GM21737 (cell line): ENCODE results near the gene PTPRN2.
"Not testable (repeated sequence)": the region's sequence is repeated elsewhere in the genome, so short reads cannot be mapped to it uniquely, and the experiment has no call there.

Experiments
- ATAC-seq: cut with Tn5 transposase; IDR thresholded peaks from one replicate; pipeline ENCODE4 v1.9.1; 2021; ENCODE audit warnings: mild to moderate bottlenecking, moderate library complexity; ENCODE audit not compliant: unreplicated experiment

PTPRN2 gene

DNA sequence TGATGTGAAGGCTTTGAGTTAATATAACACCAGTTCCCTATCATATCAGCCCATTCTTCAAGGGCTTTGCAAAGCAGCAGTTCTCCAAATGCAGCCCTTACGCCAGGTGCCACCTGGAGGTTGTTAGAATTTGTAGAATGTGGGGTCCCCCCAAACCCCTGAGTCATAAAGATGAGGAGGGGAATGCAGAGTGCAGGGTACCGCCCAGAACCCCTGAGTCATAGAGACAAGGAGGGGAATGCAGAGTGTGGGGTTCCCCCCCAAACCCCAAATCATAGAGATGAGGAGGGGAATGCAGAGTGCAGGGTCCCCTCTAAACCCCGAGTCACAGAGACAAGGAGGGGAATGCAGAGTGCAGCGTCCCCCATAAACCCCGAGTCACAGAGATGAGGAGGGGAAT lies 605.8 kb downstream of the PTPRN2 start:
- ATAC-seq = no peak

- no peak for ATAC-seq
Measured at GRCh38 chr7:157980774-157981173, 606.8 kb downstream of the PTPRN2 start.

DNA sequence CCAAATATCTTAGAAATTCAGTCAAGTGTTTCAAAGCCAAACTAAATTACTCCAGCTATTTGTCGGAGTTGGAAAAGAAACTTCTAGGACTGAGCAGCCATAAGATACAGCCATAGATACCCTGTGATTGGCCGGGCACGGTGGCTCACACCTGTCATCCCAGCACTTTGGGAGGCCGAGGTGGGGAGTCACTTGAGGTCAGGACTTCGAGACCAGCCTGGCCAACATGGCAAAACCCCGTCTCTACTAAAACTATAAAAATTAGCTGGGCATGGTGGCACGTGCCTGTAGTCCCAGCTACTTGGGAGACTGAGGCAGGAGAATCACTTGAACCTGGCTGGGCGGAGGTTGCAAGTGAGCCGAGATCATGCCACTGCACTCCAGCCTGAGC lies 607.3 kb downstream of the PTPRN2 start:
- ATAC-seq = not testable (repeated sequence)

DNA sequence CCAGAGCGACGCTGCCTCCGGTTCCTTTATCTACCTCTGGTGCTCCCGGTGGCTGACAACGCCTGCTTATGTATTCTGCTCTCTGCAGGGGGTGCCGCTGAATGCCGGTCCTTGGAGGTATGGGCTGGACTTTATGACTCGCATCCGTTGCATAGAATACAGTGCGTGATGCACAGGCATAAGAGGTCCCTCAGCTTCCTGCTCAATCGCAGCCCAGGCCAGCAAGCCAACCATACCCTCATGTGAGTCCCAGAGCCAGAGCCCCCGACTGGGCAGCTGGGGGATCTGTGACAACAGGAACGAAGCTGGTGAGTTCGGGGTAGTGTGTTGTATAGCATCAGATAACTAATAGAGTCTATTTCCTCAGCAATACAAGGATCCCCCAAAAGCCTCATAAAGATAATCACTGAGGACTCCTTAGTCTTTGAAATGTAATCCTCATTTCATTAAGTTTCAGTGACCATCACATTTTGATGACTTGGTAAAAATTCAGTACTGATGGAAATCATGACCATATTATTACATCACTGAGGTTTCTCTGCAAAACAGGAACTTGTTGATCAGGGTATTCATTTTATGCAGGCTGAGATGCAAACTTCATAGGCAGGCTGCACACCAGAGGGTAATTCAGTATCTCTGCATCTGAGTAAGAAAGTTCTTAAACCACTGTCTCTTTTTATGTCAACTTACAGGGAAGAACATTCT lies 607.8 kb downstream of the PTPRN2 start:
- no peak for ATAC-seq

- no peak for ATAC-seq
Measured at GRCh38 chr7:157978766-157979165, 608.9 kb downstream of the PTPRN2 start.

DNA sequence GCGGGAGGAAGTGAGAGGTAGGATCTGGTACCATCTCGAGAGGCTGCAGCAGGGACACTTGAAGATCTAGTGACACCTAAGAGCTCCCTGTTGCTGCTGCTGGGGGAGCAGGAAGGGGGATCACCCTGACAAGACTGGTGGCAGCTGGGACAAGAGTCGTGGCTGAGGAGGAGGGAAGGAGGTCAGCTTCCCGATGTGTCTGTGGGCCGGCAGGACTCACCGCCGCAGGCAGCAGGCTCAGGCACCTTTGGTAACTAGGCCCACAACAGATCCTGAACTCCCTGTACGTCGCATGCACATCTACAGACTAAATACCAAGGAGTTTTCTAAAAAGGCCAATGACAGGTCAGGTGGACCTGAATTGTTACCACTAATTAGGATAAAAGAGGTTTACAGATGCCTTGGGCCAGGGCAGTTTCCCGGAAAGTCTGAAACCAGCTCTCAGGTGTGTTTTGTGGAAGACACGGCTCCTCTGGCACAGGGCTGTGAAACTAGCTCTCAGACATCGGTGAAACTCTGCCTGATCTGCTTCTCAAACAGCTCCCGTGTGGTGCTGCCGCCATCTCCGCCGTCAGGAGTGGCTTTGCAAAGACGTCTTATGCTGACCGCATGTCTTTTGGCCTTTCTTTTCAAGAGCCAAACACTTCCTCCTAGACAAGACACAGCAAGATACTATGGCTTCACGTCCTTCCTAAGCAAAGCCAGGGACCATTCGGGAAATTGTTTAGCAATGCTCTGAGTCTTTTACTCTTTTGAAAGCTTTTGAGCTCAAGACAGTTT lies 609.7 kb downstream of the PTPRN2 start:
- ATAC-seq = no peak

DNA sequence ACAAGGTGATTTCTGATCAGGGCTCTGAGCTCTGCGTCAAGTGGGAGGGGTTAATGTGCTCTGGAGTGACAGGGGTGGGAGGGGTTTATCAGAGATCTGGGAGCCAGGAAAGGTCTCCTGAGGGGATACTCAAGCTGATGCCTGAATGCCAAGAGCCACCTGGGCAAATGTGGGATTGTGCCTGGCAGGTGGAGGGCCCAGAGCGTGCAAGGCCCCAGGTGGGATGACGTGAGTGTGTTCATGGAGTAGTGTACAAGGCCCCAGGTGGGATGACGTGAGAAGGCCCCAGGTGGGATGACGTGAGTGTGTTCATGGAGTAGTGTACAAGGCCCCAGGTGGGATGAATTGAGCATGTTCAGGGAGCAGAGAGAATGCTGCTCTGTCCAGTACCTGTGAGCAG lies 610.3 kb downstream of the PTPRN2 start:
- ATAC-seq = no peak

GRCh38 chr7:157976406-157976805 lies 611.2 kb downstream of the PTPRN2 start:
- ATAC-seq = no peak

GRCh38 chr7:157975401-157976372 lies 611.9 kb downstream of the PTPRN2 start:
- ATAC-seq = no peak

DNA sequence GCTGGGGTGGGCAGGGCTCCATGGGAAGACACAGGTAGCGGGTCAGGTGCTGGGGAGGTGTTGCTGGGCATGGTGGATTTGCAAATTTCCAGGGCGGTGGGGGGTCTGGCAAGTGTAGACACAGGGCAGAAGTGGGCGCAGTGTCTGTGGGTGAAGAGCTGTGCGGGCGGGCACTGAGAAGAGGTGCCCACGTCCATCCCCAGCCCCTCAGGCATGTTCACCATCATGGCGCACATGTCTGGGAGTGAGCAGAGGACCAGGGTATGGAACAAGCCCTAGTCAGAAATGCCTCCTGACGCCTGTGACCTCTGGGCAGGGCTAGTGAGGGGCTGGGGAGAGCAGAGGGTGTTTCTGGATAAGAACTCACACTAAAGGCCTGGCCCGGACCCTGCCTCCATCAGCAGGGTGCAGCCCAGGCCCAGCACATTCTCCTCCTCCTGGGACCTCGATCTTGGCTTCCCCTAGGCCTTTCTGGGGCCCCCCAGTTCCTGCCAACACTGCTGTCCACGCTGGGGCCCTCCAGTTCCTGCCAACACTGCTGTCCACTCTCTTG lies 612.9 kb downstream of the PTPRN2 start:
- ATAC-seq = no peak

- no peak for ATAC-seq
Measured at GRCh38 chr7:157973971-157974677, 613.5 kb downstream of the PTPRN2 start.

DNA sequence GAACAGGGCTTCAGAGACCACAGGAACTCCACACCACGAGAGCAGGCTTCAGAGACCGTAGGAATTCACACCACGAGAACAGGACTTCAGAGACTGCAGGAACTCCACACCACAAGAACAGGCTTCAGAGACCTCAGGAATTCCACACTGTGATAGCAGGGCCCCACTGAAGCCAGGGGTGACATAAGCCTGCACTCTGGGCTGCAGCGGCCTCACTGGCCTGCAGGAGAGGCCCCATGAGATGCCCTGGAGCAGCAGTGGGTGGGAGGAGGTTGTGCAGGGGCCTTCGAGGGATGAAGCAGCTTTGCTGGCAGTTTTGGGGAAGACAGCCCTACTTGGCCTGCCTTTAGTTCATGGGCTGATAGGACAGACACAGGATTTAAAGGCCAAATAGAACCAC lies 614.7 kb downstream of the PTPRN2 start:
- no peak for ATAC-seq

GRCh38 chr7:157971501-157971900 lies 616.1 kb downstream of the PTPRN2 start:
- ATAC-seq = no peak

DNA sequence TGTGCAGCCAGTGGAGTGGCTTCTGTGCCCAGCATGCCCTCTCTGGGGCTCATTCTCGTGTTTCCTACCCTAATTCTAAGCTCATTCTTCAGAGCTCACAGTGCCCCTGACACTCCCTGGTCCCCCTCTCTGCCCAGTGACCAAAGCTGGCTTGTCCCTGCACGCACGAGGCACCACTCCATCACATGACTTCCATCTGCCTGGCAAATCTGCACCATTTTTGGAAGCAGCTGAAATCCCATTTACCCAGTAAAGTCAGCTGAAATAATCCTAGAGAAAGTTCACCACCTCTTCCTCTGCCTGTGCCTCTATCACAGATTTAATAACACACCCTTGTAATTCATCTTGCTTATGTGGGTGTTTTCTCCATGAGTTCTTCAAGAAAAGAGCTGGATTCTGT lies 616.9 kb downstream of the PTPRN2 start:
- no peak for ATAC-seq

GRCh38 chr7:157969995-157970394 lies 617.6 kb downstream of the PTPRN2 start:
- no peak for ATAC-seq

GRCh38 chr7:157966490-157966889 lies 621.1 kb downstream of the PTPRN2 start:
- ATAC-seq = no peak

GRCh38 chr7:157964521-157964920 lies 623.1 kb downstream of the PTPRN2 start:
- no peak for ATAC-seq

DNA sequence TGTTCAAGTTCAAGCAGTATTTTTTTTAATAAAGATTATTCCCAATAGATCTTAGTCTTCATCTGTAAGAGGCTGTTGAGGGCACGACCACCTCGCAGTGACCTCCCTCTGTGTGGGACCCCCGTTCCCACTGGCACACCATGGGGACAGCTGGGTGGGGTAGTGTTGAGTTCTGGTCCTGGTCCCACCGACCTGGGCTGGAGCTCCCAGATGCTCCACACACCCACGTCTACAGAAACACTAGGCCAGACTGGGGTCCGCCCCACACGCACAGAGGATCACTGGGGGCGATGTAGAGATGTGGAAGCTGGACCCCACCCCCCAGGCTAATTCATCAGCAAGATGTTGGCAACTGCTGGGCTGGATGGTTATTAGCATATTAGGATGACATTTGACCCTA lies 623.6 kb downstream of the PTPRN2 start:
- no peak for ATAC-seq

GRCh38 chr7:157963526-157963925 lies 624.1 kb downstream of the PTPRN2 start:
- ATAC-seq = no peak
